Gastrocnemius medialis (tissue), 4 donors: ENCODE data around the gene TBC1D3I.
"Not testable (repeated sequence)": the region's sequence is repeated elsewhere in the genome, so short reads cannot be mapped to it uniquely, and the experiment has no call there.

ENCODE experiments used
- CTCF ChIP-seq, 5 experiments: fragments of 450-650 bp in 3 of 5; fragments of 200-600 bp in 2 of 5; sonication (generic) in 2 of 5; IDR thresholded peaks in 4 of 5; conservative IDR thresholded peaks in 1 of 5; 1 replicate in 4 of 5; 2 replicates in 1 of 5; pipeline ENCODE4 v1.5.1; 2016 to 2019; ENCODE audit warnings: antibody characterized with exemption in 5 of 5, mild to moderate bottlenecking in 3 of 5, moderate library complexity in 3 of 5
- POLR2A ChIP-seq, 2 donors: fragments of 450-650 bp; IDR thresholded peaks; one replicate each; pipeline ENCODE4 v1.6.1; 2017; ENCODE audit warnings: antibody characterized with exemption in 2 of 2, mild to moderate bottlenecking in 2 of 2, moderate library complexity in 2 of 2

DNA sequence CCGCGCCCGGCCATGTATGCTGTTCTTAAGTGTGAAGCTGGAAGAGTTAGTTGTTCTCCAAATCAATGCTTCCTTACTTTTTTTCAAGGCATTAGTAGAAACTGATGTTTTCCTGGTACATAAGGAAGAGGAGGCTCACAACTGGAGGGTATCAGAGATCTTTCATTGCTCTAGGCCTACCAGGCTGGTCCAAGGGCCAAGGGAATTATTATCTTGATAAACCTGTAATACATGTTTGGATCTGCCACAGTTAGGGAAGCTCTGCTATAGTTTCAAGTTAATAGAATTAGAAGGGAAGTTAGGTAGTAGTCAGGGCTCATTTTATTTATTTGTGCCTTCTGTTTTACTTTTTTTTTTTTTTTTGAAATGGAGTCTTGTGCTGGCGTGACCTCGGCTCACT is 19.8 kb upstream of the TBC1D3I start:
- not testable (repeated sequence) for TF ChIP-seq CTCF (IDR thresholded peaks at IDR 0.05 in 4 of 5, conservative IDR thresholded peaks at IDR 0.05 in 1 of 5); POLR2A (IDR thresholded peaks at IDR 0.05)
